GM12873 (cell line): ENCODE measurements around the gene EYS.

Experiments
- TF ChIP-seq, protein P1 (sequence below): IDR thresholded peaks from 2 replicates; pipeline ENCODE4 v1.5.1; 2012; ENCODE audit warnings: low read depth, mild to moderate bottlenecking, moderate library complexity, low read length, control low read depth; ENCODE audit not compliant: insufficient read depth; ENCODE audit errors: missing control alignments

EYS gene

DNA sequence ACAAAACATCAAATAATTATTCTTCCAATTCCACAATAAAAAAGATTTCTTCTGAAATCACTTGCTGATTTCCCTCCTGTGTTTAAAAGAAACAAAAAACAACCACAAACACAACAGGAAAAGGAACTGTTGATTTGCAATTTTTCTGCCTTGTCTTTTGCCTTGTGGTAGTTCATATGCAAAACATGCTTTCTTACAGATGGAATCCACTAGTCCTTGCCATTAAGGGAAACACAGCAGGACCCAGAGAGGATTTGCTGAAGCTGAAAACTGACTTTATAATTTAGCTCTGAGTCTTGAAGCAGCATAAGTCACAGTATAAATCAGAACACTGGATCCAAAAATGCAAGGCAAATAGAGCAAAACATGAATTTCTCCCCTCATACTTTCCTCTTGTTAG is 1742.7 kb downstream of the EYS start:
- TF ChIP-seq, protein P1, sequence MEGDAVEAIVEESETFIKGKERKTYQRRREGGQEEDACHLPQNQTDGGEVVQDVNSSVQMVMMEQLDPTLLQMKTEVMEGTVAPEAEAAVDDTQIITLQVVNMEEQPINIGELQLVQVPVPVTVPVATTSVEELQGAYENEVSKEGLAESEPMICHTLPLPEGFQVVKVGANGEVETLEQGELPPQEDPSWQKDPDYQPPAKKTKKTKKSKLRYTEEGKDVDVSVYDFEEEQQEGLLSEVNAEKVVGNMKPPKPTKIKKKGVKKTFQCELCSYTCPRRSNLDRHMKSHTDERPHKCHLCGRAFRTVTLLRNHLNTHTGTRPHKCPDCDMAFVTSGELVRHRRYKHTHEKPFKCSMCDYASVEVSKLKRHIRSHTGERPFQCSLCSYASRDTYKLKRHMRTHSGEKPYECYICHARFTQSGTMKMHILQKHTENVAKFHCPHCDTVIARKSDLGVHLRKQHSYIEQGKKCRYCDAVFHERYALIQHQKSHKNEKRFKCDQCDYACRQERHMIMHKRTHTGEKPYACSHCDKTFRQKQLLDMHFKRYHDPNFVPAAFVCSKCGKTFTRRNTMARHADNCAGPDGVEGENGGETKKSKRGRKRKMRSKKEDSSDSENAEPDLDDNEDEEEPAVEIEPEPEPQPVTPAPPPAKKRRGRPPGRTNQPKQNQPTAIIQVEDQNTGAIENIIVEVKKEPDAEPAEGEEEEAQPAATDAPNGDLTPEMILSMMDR, result no peak

DNA sequence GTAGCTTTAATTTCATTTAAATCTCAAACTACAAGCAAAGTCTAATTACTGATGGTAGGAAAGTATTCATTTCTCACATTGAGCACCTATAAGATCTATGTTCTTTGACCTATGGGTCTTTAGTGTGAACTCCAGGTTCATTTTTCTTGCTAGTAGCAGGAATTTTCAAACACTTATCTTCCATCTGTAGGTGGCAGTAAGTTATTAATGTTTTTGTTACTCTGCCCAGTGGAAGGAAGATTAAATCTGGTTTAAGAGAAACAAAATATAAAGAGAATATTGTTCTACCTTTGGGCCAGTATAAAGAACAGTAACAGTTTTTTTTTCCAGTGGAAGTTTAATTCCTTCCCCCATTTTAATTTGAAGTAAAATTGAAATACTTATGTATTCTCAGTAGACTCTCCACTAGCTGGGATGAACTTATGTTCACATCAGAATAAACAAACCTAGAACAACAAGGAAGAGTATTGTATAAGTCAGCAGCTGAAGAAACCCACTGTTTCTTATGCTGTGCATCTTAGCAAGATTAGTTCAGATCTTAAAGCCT is 1743.2 kb downstream of the EYS start:
- TF ChIP-seq, protein P1, result no peak

DNA sequence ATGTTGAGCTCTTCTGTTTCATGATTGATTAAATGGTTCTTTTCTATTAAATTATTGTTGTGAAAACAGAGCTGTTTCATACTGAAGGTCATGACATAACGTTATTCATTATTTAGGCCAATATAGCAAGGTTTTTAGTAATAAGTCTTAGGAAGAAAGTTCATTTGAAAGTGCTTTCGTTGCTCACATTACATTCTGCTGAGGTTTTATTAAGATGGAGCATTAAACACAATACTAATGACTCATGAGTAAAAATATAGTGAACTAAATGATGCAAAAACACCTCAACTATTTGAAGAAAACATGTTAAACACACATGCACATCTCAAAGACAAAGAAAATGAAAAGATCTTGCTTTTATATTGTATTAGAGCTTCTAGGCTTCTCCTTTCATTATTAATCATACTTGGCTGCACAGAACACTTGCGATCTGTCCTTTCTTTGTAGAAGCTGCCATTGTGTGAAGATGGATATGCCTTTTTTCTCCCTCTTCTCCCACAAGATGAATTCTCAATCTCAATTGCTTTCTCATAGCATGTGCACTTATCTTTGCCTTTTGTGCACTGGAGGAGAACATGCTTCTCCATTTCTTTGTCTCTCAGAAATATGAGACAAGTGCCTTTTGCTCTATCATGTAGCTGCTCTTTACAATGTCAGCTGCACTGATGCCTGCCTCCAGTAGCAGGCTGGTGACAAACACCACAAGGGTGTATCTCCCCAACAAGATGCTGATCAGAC is 1759.1 kb downstream of the EYS start:
- TF ChIP-seq, protein P1, result no peak

DNA sequence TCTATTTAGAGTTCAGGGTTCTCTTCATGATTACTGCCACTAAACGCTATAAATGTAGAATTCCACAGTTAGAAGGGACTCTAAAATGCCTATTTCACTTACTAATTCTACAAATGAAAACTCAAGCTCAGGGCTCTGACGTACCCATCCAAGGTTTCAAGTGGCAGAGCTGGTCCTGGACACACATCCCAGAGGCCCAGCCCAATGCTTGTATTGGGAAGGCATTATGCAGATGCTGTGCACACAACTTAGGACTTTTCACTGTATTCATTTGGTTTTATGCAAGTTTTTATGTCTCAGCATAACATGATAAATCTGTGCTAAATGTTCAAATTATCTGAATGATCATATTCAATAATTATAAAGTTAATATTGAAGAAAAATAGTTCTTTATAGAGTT is 1761.0 kb downstream of the EYS start:
- TF ChIP-seq, protein P1, result no peak

DNA sequence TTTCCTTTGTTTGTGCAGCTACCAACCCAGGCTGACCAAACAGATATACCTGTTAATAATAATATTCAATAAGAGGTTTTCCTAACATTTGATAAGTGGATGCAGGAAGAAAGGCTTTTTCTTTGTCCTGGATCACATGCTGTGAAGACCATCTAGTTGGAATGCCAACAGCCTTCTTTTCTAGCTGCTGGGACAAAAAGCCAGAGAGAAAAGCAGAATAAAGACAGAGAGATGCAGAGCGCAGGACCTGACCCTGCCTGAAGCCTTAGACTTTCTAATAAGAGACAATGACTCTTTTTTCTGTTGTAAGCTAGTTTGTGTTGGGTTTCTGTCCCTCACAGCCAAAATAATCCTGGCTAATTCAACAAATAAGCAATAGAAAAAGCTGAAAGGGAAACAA is 1763.2 kb downstream of the EYS start:
- TF ChIP-seq, protein P1, result no peak

DNA sequence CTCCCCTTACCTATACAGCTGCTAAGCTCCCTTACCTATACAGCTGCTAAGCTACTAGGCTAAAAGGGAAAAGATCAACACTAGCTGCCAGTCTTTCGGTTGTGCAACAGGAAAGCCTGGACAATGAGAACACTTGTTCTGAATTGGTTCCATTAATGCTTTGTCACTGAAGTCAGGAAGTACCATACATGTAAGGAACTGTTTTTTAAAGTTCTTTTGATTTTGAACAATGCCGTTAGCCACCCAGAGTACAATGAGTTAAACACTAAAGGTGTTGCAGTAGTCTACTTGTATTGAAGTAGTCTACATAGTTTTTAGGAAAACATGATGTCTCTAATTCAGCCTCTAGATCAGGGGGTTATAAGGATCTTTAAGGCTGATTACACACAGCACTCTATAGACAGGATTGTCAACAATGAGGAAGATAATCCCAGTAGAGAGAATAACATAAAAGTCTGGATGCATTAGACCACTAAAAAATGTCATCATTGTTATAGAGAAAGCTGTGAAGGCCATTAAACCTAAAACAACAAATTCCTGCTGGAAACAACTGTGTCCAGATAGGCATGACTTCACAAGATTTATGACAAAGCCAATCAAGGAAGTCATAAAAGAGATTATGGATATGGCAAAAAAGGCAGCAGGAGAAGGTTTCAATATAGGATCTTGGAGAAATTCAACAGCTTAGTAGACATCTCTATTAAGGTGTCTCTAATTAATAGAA is 1765.1 kb downstream of the EYS start:
- TF ChIP-seq, protein P1, result no peak

DNA sequence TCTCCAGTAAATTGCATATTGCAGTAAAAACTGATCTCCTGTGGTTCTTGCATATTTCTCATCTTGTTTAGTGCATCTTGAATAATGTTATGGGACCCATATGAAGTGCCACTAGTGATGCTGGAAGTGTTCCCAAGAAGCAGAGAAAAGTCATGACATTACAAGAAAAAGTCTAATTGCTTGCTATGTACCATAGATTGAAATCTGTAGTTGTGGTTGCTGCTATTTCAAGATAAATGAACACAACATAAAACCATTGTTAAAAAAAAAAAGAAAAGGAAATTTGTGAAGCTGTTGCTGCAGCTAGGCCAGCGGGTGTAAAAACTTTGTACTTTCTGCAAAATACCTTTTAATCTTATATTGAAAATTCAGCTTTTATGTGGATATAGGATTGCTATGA is 1767.0 kb downstream of the EYS start:
- TF ChIP-seq, protein P1, result no peak
